ENCODE measurements around the gene TSR3. TPM values are rescaled to one million over a fixed set of nuclear protein-coding genes. Genes with fewer than 3 reads are reported as not detected.

Gene TSR3
- total and polyA plus RNA-seq, 8 donors, result 9.3 to 441 (median 65.0) TPM

DNA sequence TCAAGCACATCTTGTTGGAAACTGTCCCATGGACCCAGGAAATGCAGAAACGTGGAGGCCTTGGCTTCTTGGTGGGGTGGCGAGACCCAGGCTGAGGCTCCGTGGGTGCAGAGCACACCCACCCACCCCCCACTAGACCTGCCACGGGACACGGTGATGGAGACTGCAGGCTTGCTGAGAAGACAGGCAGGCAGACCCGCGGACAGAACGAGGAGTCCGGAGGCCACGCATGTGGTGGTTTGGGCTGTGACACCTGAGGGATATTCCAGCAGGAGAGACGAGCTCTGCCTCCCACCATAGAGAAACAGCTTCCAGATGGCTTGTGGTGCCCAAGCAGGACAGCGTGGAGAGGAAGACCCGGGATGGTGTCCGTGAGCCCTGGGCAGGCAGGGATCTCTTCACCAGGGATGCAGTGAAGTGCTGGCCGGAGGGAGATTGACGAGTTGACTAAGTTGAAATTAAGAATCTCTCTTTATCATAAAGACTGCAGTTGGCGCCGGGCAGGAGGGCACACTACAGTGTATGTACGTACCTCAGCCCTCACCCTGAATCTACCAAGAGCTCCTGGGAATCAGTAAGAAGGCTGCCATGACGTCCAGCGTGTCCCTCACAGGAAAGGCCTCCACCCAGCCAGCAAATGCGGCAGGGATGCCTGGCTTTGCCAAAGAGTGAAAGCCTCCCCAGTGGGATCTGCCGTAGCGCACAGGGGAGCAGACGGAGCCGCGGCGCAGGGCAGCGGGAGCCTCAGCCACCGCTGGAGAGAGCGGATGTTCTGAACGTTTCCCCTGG is 34.0 kb downstream of the TSR3 start:
- H3K36me3 ChIP-seq, result peaks cover 79 to 98% (median 97%) of the 10 kb centered on the region in 4 donors
- no peak for DNase-seq
- WGBS, 5 donors, result 89 to 95% (median 91%) methylated on average over 15 to 32 of the region's 32 CpGs
- intact Hi-C loops (cut with DNase I; ENCODE audit: low total_unique reads), result no loop called here
- H3K4me1 ChIP-seq, result peaks cover 9 to 22% (median 18%) of the 10 kb centered on the region in 4 donors
- H3K4me3 ChIP-seq, result no peak overlapping the region
- no peaks in the 10 kb centered on the region for H3K27me3 ChIP-seq
- TF ChIP-seq, protein P1, sequence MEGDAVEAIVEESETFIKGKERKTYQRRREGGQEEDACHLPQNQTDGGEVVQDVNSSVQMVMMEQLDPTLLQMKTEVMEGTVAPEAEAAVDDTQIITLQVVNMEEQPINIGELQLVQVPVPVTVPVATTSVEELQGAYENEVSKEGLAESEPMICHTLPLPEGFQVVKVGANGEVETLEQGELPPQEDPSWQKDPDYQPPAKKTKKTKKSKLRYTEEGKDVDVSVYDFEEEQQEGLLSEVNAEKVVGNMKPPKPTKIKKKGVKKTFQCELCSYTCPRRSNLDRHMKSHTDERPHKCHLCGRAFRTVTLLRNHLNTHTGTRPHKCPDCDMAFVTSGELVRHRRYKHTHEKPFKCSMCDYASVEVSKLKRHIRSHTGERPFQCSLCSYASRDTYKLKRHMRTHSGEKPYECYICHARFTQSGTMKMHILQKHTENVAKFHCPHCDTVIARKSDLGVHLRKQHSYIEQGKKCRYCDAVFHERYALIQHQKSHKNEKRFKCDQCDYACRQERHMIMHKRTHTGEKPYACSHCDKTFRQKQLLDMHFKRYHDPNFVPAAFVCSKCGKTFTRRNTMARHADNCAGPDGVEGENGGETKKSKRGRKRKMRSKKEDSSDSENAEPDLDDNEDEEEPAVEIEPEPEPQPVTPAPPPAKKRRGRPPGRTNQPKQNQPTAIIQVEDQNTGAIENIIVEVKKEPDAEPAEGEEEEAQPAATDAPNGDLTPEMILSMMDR (IDR thresholded peaks at IDR 0.05), result no peak
- TF ChIP-seq EP300 (IDR thresholded peaks at IDR 0.05) (no peak), POLR2AphosphoS5 (IDR thresholded peaks at IDR 0.05) (no peak), POLR2A (IDR thresholded peaks at IDR 0.05) (no peak)
- no peak overlapping the region for H3K27ac ChIP-seq
- H3K9me3 ChIP-seq, result no peaks in the 10 kb centered on the region

DNA sequence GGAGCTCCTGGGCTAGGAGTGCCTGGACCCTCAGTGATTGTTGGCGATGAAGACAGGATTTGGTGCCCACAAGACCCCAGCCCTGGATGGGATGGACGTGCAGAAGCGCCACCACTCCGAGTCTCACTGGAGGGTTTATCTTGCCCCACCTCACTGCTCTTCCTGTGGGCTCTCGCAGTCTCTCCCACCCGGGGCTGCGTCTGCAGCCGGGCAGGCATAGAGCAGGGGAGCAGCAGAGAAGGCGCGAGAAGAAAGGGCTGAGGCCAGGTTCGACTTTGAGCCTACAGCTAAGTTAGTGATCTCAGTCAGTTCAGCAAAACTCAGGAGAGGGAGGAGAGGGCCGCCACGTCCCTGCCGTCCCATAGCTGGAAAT is 35.7 kb downstream of the TSR3 start:
- no peak overlapping the region for H3K27ac ChIP-seq
- no peaks in the 10 kb centered on the region for H3K27me3 ChIP-seq
- H3K4me3 ChIP-seq, result no peak overlapping the region
- H3K36me3 ChIP-seq, result peaks cover 70 to 88% (median 85%) of the 10 kb centered on the region in 4 donors
- TF ChIP-seq POLR2A (IDR thresholded peaks at IDR 0.05) (no peak), EP300 (IDR thresholded peaks at IDR 0.05) (no peak)
- H3K4me1 ChIP-seq, result peaks cover 26 to 39% (median 34%) of the 10 kb centered on the region in 4 donors
- DNase-seq, result no peak
- no peaks in the 10 kb centered on the region for H3K9me3 ChIP-seq
- WGBS, 5 donors, result 83 to 91% (median 90%) methylated on average over 12 to 14 of the region's 14 CpGs
- intact Hi-C loops (cut with DNase I; ENCODE audit: low total_unique reads), result no loop called here

- DNase-seq, result no peak
- intact Hi-C loops (cut with DNase I; ENCODE audit: low total_unique reads), result no loop called here
- WGBS, 5 donors, result 82 to 85% (median 84%) methylated on average over 31 to 46 of the region's 46 CpGs
- peaks cover 30 to 45% (median 41%) of the 10 kb centered on the region in 4 donors for H3K4me1 ChIP-seq
- H3K36me3 ChIP-seq, result peaks cover 63 to 82% (median 78%) of the 10 kb centered on the region in 4 donors
- no peaks in the 10 kb centered on the region for H3K9me3 ChIP-seq
- H3K27ac ChIP-seq, result no peak overlapping the region
- H3K4me3 ChIP-seq, result no peak overlapping the region
- no peaks in the 10 kb centered on the region for H3K27me3 ChIP-seq
- TF ChIP-seq, protein P1 (IDR thresholded peaks at IDR 0.05), result no peak
- TF ChIP-seq POLR2A (IDR thresholded peaks at IDR 0.05) (no peak), EP300 (IDR thresholded peaks at IDR 0.05) (no peak), POLR2AphosphoS5 (IDR thresholded peaks at IDR 0.05) (no peak)
Observed at GRCh38 chr16:1315081-1316032, 36.3 kb downstream of the TSR3 start.

DNA sequence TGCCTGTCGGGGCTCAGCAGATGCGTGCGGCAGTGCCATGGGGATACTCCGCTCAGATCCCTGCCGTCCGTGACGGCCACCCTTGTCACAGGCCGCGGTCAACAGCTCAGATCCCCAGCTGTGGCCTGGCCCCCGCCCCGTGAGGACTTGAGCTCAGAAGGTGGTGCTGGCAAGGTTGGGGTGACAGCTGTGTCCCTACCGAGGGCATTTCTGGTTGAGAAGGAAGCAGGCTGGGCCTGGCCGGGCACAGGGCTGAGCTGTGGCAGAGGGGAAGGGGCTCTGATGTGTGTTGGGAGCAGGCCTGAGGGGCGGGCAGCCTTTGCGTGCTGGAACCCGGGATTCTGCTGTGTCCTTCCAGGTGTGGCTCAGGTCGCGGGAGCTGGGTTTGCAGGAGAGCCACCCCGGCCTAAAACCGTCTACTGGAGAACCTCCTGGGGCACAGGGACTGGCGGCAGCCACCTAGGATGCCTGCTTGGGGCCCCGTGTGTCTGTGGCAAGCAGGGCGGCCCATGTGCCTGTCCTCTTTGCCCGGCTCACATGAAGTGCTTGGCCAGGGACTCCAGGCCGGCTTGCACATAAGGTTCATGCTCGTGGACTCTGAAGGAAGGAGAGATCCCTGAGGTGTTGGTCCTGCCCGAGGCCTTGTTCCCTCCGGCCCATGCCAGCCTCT is 37.1 kb downstream of the TSR3 start:
- no peak for DNase-seq
- H3K4me1 ChIP-seq, result peaks cover 30 to 46% (median 44%) of the 10 kb centered on the region in 4 donors

More for the DNA sequence above, 37.1 kb downstream of the TSR3 start:
- no peaks in the 10 kb centered on the region for H3K9me3 ChIP-seq
- no peak overlapping the region for H3K4me3 ChIP-seq
- no peaks in the 10 kb centered on the region for H3K27me3 ChIP-seq
- 85 to 91% (median 86%) methylated on average over 19 to 28 of the region's 28 CpGs for WGBS, 5 donors
- intact Hi-C loops (cut with DNase I; ENCODE audit: low total_unique reads), result no loop called here
- no peak overlapping the region for H3K27ac ChIP-seq
- H3K36me3 ChIP-seq, result peaks cover 55 to 74% (median 70%) of the 10 kb centered on the region in 4 donors
- TF ChIP-seq POLR2AphosphoS5 (IDR thresholded peaks at IDR 0.05) (no peak), EP300 (IDR thresholded peaks at IDR 0.05) (no peak), POLR2A (IDR thresholded peaks at IDR 0.05) (no peak)
- TF ChIP-seq, protein P1 (IDR thresholded peaks at IDR 0.05), result no peak

Data from stomach (tissue), 9 donors.